Vagina (tissue), 2 donors: ENCODE results near the gene POC1A.

Experiments
- POLR2A ChIP-seq, 2 donors: fragments of 450-650 bp; IDR thresholded peaks; one replicate each; pipeline ENCODE4 v1.6.1; 2017; ENCODE audit warnings: antibody characterized with exemption in 2 of 2, mild to moderate bottlenecking in 2 of 2, moderate library complexity in 2 of 2
- POLR2AphosphoS5 ChIP-seq, 2 donors: sonication (generic); formaldehyde crosslinking; IDR thresholded peaks; one replicate each; pipeline ENCODE4 v1.9.0; 2017; ENCODE audit warnings: antibody characterized with exemption in 2 of 2, mild to moderate bottlenecking in 2 of 2, low read depth in 1 of 2; ENCODE audit not compliant: insufficient read depth in 1 of 2
- TF ChIP-seq, protein P1 (sequence below), 3 experiments: fragments of 450-650 bp in 2 of 3; fragments of 200-600 bp in 1 of 3; sonication (generic) in 1 of 3; IDR thresholded peaks; one replicate each; pipeline ENCODE4 v1.5.1; 2017 to 2019; ENCODE audit warnings: antibody characterized with exemption in 3 of 3, mild to moderate bottlenecking in 2 of 3, moderate library complexity in 2 of 3

DNA sequence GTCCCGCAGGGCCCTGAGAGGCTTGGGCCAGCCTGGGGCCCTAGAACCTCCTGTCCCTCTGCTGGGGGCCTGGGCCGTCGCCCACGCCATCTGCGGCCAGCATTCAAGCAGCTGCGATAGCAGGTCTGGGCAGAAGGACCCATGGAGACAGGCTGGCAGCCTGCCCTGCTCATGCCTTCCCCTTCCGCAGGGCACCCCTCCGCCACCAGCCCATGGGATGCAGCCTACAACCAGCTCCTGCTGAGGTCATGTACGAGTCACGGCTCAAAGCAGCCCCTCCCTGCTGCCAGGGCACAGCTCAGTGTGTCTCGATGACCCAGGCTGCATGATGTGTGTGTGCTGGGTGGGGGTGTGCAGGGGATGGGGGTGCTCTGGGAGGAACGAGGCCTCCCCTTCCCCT, 125.7 kb downstream of the POC1A start:
- no peak for TF ChIP-seq POLR2AphosphoS5 (IDR thresholded peaks at IDR 0.05; ENCODE audit: insufficient read depth in 1 of 2, low read depth in 1 of 2)
- TF ChIP-seq, protein P1, sequence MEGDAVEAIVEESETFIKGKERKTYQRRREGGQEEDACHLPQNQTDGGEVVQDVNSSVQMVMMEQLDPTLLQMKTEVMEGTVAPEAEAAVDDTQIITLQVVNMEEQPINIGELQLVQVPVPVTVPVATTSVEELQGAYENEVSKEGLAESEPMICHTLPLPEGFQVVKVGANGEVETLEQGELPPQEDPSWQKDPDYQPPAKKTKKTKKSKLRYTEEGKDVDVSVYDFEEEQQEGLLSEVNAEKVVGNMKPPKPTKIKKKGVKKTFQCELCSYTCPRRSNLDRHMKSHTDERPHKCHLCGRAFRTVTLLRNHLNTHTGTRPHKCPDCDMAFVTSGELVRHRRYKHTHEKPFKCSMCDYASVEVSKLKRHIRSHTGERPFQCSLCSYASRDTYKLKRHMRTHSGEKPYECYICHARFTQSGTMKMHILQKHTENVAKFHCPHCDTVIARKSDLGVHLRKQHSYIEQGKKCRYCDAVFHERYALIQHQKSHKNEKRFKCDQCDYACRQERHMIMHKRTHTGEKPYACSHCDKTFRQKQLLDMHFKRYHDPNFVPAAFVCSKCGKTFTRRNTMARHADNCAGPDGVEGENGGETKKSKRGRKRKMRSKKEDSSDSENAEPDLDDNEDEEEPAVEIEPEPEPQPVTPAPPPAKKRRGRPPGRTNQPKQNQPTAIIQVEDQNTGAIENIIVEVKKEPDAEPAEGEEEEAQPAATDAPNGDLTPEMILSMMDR (IDR thresholded peaks at IDR 0.05), result no peak
- no peak for TF ChIP-seq POLR2A (IDR thresholded peaks at IDR 0.05)
